Keratinocyte (primary cell): ENCODE measurements around the gene SACS. TPM values are rescaled to one million over a fixed set of nuclear protein-coding genes. Genes with fewer than 3 reads are reported as not detected.

Source experiments
- DNase-seq: peaks from one replicate; pipeline ENCODE4 v3.0.0-alpha.2; 2011; ENCODE audit warnings: low read depth, missing footprints, low spot score
- FAIRE-seq: peaks from 2 replicates; lab custom pipeline; 2011; peaks lifted over from hg19 to GRCh38; lab: Jason Lieb, UNC
- H2AFZ ChIP-seq: 2 replicates; pipeline ENCODE4 v1.6.0; 2012; ENCODE audit warnings: low read length, control low read depth, inconsistent platforms; ENCODE audit not compliant: control insufficient read depth
- H3K27ac ChIP-seq: 2 replicates; pipeline ENCODE4 v1.5.1; 2011; ENCODE audit warnings: low read length; ENCODE audit not compliant: control insufficient read depth, insufficient read depth
- H3K27me3 ChIP-seq: 3 replicates; pipeline ENCODE4 v1.6.0; 2011; ENCODE audit warnings: low read length; ENCODE audit not compliant: control insufficient read depth, insufficient read depth; ENCODE audit errors: extremely low read depth
- H3K36me3 ChIP-seq, 2 experiments: 2 replicates in 1 of 2; 3 replicates in 1 of 2; pipeline ENCODE4 v1.5.1; 2011; ENCODE audit warnings: low read length in 2 of 2, mild to moderate bottlenecking in 1 of 2; ENCODE audit not compliant: control insufficient read depth in 2 of 2, insufficient read depth in 2 of 2; ENCODE audit errors: extremely low read depth in 1 of 2
- H3K4me1 ChIP-seq: 3 replicates; pipeline ENCODE4 v1.5.1; 2011; ENCODE audit warnings: low read length; ENCODE audit not compliant: control insufficient read depth, insufficient read depth; ENCODE audit errors: extremely low read depth
- H3K4me2 ChIP-seq: 3 replicates; pipeline ENCODE4 v1.6.0; 2011; ENCODE audit warnings: low read depth, low read length; ENCODE audit not compliant: control insufficient read depth, insufficient read depth; ENCODE audit errors: extremely low read depth
- H3K4me3 ChIP-seq, 3 experiments: fragments of 200-600 bp in 1 of 3; sonication (generic) in 1 of 3; 2 replicates in 2 of 3; 3 replicates in 1 of 3; pipeline ENCODE4 v1.5.1; 2011 to 2016; ENCODE audit warnings: low read length in 3 of 3, mild to moderate bottlenecking in 3 of 3, control low read depth in 2 of 3, inconsistent platforms in 1 of 3, low read depth in 1 of 3, mixed read lengths in 1 of 3, mixed run types in 1 of 3, moderate library complexity in 1 of 3; ENCODE audit not compliant: control insufficient read depth in 2 of 3, insufficient read depth in 2 of 3; ENCODE audit errors: extremely low read depth in 1 of 3
- H3K79me2 ChIP-seq: 2 replicates; pipeline ENCODE4 v1.6.0; 2012; ENCODE audit warnings: low read length; ENCODE audit not compliant: control insufficient read depth, insufficient read depth
- H3K9ac ChIP-seq: 3 replicates; pipeline ENCODE4 v1.6.0; 2011; ENCODE audit warnings: low read length; ENCODE audit not compliant: control insufficient read depth, insufficient read depth; ENCODE audit errors: extremely low read depth
- H3K9me1 ChIP-seq: 3 replicates; pipeline ENCODE4 v1.6.0; 2011; ENCODE audit warnings: low read length; ENCODE audit not compliant: control insufficient read depth, insufficient read depth; ENCODE audit errors: extremely low read depth
- H3K9me3 ChIP-seq: 2 replicates; pipeline ENCODE4 v1.5.1; 2012; ENCODE audit warnings: low read depth, low read length; ENCODE audit not compliant: control insufficient read depth
- H4K20me1 ChIP-seq: 3 replicates; pipeline ENCODE4 v1.6.0; 2011; ENCODE audit warnings: low read length; ENCODE audit not compliant: control insufficient read depth, insufficient read depth; ENCODE audit errors: extremely low read depth
- EZH2 ChIP-seq: IDR thresholded peaks from one replicate; pipeline ENCODE4 v1.6.1; 2012; ENCODE audit warnings: inconsistent platforms, mild to moderate bottlenecking, low read length, moderate library complexity
- dilution Hi-C: fragments of 300-500 bp; cut with MboI; formaldehyde crosslinking; loops from one replicate; pipeline ENCODE4 v1.7.0; 2020; ENCODE audit warnings: low sequenced_read_pairs; ENCODE audit not compliant: extremely low pct_ligation_motif_present
- polyA plus RNA-seq, 5 experiments: library from polyadenylated mRNA; depleted of rRNA in 3 of 5; stranded (reverse) in 3 of 5; stranded (forward) in 1 of 5; unstranded in 1 of 5; fragments of >200 nt; gene quantifications; 1 replicate in 1 of 5; 2 replicates in 3 of 5; 3 replicates in 1 of 5; pipeline versions ENCODE4 v1.2.1 to v1.2.3, GENCODE V29; 2011 to 2012; ENCODE audit warnings: missing spikeins in 2 of 5, low read depth in 1 of 5, low replicate concordance in 1 of 5
- TF ChIP-seq, protein P1 (sequence below), 3 experiments: IDR thresholded peaks in 1 of 3; conservative IDR thresholded peaks in 1 of 3; optimal IDR thresholded peaks in 1 of 3; 2 replicates in 2 of 3; 3 replicates in 1 of 3; pipeline versions ENCODE3 to v1.5.1; 2011; ENCODE audit warnings: low read length in 3 of 3, mild to moderate bottlenecking in 3 of 3, moderate library complexity in 2 of 3, control low read depth in 1 of 3, inconsistent platforms in 1 of 3; ENCODE audit not compliant: insufficient read depth in 2 of 3; ENCODE audit errors: extremely low read depth in 1 of 3

Gene SACS
- polyA plus RNA-seq, 1 donor (not counting 4 experiments of a cell fraction or from before 2014, with no cell fraction given) = 13.5 TPM

DNA sequence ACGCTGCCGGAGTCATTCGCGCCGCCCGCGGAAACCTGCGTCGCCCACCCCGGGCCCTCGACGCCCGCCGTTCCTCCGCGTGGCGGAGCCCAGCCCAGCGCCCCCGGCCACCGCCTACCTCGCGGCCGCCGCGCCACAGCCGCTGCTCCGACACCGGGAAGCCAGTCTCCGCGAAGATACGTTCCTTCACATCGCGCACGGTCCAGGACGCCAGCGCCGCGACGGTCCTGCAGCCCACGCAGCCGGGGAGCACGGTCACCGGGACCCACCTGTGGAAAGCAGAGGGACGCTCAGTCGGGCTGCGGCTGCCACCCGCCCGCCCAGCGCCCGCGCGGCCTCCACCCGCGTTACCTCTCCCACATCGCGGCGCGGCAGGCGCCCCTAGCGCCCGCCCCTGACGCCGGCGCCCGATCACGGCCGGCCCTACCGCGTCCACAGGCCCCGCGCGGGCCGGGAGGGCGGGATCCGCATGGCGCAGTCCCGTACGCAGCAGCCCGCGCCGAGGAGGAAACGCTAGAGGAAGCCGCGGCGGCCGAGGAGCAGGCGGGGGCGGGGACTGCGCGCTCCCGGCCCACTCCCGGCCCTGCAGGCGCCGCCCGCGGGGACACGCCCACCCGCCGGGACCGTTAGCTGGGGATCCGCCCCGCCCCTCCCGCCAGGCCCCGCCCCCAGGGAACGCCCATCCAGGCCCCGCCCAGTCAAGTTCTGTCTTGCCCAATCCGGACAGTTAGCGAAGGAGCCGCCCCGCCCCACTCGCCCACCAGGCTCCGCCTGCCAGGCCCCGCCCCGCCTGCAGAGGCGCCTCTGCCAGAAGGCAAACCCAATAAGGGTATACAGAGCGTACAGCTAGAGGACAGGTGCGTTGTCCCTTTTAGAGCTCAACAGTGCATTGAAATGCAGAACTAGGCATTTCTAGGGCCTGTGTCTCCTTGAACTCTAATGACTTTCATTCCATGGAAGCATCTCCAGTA is 58.2 kb downstream of the SACS start:
- peak overlapping the region; percentile 57 for H3K27ac ChIP-seq
- H3K4me2 ChIP-seq = peak overlapping the region; percentile 70
- TF ChIP-seq EZH2 = no peak
- TF ChIP-seq, protein P1, sequence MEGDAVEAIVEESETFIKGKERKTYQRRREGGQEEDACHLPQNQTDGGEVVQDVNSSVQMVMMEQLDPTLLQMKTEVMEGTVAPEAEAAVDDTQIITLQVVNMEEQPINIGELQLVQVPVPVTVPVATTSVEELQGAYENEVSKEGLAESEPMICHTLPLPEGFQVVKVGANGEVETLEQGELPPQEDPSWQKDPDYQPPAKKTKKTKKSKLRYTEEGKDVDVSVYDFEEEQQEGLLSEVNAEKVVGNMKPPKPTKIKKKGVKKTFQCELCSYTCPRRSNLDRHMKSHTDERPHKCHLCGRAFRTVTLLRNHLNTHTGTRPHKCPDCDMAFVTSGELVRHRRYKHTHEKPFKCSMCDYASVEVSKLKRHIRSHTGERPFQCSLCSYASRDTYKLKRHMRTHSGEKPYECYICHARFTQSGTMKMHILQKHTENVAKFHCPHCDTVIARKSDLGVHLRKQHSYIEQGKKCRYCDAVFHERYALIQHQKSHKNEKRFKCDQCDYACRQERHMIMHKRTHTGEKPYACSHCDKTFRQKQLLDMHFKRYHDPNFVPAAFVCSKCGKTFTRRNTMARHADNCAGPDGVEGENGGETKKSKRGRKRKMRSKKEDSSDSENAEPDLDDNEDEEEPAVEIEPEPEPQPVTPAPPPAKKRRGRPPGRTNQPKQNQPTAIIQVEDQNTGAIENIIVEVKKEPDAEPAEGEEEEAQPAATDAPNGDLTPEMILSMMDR (optimal IDR thresholded peaks at IDR 0.05 in 1 of 3, IDR thresholded peaks at IDR 0.05 in 1 of 3, conservative IDR thresholded peaks at IDR 0.05 in 1 of 3; ENCODE audit: extremely low read depth in 1 of 3, insufficient read depth in 2 of 3, low read length in 3 of 3) = peak in 1 of 3 experiments; percentile 25
- no peaks in the 10 kb centered on the region for H3K9me1 ChIP-seq
- no peaks in the 10 kb centered on the region for H3K9me3 ChIP-seq
- dilution Hi-C loops = no loop called here
- peaks cover 37% of the 10 kb centered on the region for H3K4me1 ChIP-seq
- no peaks in the 10 kb centered on the region for H3K27me3 ChIP-seq
- DNase-seq (peak; percentile 58), FAIRE-seq (no peak)
- peaks cover 29% of the 10 kb centered on the region for H3K79me2 ChIP-seq
- peak overlapping the region; percentile 60 to 77 (median 75) for H3K4me3 ChIP-seq
- peak overlapping the region; percentile 86 for H2AFZ ChIP-seq
- no peaks in the 10 kb centered on the region for H4K20me1 ChIP-seq
- H3K9ac ChIP-seq = peak overlapping the region; percentile 77
- H3K36me3 ChIP-seq = peaks cover 0 to 4% of the 10 kb centered on the region in 2 experiments

DNA sequence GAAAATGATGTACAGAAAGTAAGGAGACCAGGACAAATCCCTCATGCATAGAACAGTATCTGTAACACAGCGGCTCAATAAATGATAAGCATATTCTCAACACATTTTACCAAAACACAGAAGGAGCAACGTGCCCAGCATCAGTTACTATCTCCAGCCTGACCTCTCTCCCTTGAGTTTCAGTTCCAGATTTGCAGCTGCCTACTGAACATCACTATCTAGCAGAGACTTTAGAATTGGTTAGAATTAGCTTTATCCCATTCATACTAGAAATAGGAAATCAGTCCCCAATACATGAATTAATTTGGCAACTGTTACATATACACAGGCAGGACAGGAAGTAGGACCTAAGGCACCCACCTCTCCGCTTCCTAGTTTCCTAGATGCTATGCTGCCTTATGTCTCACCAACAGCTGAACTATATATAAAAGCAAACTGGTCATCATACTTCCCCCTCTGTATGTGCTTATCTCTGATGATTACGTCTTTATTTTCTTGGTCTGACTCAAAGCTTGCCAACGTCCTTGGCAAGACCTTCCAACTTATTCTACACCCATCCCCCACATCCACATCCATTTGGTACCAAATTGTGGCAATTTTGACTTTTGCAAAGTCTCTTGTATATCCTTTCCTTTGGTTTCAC is 61.1 kb downstream of the SACS start:
- H3K36me3 ChIP-seq = peaks cover 2 to 14% of the 10 kb centered on the region in 2 experiments
- no peaks in the 10 kb centered on the region for H4K20me1 ChIP-seq
- H3K27me3 ChIP-seq = no peaks in the 10 kb centered on the region
- no peak overlapping the region for H3K4me2 ChIP-seq
- no peak overlapping the region for H3K9ac ChIP-seq
- dilution Hi-C loops = no loop called here
- peaks cover 23% of the 10 kb centered on the region for H3K4me1 ChIP-seq
- DNase-seq (no peak), FAIRE-seq (no peak)
- no peak overlapping the region for H2AFZ ChIP-seq
- H3K9me3 ChIP-seq = no peaks in the 10 kb centered on the region
- no peak for TF ChIP-seq EZH2
- TF ChIP-seq, protein P1 (optimal IDR thresholded peaks at IDR 0.05 in 1 of 3, IDR thresholded peaks at IDR 0.05 in 1 of 3, conservative IDR thresholded peaks at IDR 0.05 in 1 of 3; ENCODE audit: extremely low read depth in 1 of 3, insufficient read depth in 2 of 3, low read length in 3 of 3) = no peak
- H3K27ac ChIP-seq = no peak overlapping the region
- peaks cover 29% of the 10 kb centered on the region for H3K79me2 ChIP-seq
- no peaks in the 10 kb centered on the region for H3K9me1 ChIP-seq
- H3K4me3 ChIP-seq = no peak overlapping the region
